Measurements from ENCODE around the gene PEAK3.
A peak's percentile ranks its signal among the peaks of the same experiment; 100 is the strongest.

The PEAK3 gene

GRCh38 chr19:2229103-2230032 is 52.6 kb downstream of the PEAK3 start:
- H3K4me3 Mint-ChIP-seq = no peak overlapping the region
- DNase-seq = no peak
- H3K9me3 Mint-ChIP-seq = no peaks in the 10 kb centered on the region
- H3K27ac Mint-ChIP-seq = peak overlapping the region; percentile 47
- peaks cover 86% of the 10 kb centered on the region for H3K36me3 Mint-ChIP-seq (ENCODE audit: low read depth)
- H3K27me3 Mint-ChIP-seq = no peaks in the 10 kb centered on the region
- H3K4me1 Mint-ChIP-seq (ENCODE audit: low read depth) = peaks cover 17% of the 10 kb centered on the region

- Mint-ChIP-seq H3K4me1 (ENCODE audit: low read depth) (peaks cover 13% of the 10 kb centered on the region), H3K36me3 (ENCODE audit: low read depth) (peaks cover 85% of the 10 kb centered on the region), H3K27ac (peak overlapping the region; percentile 47), H3K27me3 (no peaks in the 10 kb centered on the region), H3K9me3 (no peaks in the 10 kb centered on the region), H3K4me3 (no peak overlapping the region)
- no peak for DNase-seq
These were observed 53.6 kb downstream of the PEAK3 start for GRCh38 chr19:2228157-2229030.

- no peak overlapping the region for H3K4me3 Mint-ChIP-seq
- H3K36me3 Mint-ChIP-seq (ENCODE audit: low read depth) = peaks cover 84% of the 10 kb centered on the region
- no peak for DNase-seq
- H3K27me3 Mint-ChIP-seq = no peaks in the 10 kb centered on the region
- H3K27ac Mint-ChIP-seq = no peak overlapping the region
- H3K4me1 Mint-ChIP-seq (ENCODE audit: low read depth) = peaks cover 7% of the 10 kb centered on the region
- H3K9me3 Mint-ChIP-seq = no peaks in the 10 kb centered on the region
These were observed 54.4 kb downstream of the PEAK3 start for GRCh38 chr19:2227415-2228156.

DNA sequence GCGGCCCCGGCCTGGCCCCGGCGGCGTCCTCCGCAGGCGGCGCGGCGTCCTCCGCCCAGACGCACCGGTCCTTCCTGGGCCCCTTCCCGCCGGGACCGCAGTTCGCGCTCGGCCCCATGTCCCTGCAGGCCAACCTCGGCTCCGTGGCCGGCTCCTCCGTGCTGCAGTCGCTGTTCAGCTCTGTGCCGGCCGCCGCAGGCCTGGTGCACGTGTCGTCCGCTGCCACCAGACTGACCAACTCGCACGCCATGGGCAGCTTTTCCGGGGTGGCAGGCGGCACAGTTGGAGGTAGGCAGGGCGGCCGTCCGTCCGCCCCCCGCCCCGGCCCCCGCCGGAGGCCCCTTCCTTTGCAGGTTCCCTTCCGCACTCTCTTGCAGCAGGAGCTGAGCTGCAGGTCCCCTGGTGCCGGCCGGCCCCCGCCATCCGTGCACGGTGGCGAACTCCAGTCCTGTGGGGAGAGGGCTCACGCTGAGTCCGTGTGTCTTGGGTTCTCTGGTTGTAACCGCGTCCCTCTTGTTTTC is 55.1 kb downstream of the PEAK3 start:
- peak overlapping the region; percentile 29 for H3K27ac Mint-ChIP-seq
- H3K27me3 Mint-ChIP-seq = no peaks in the 10 kb centered on the region
- peaks cover 82% of the 10 kb centered on the region for H3K36me3 Mint-ChIP-seq (ENCODE audit: low read depth)
- H3K4me3 Mint-ChIP-seq = no peak overlapping the region
- no peaks in the 10 kb centered on the region for H3K9me3 Mint-ChIP-seq
- DNase-seq = no peak
- peaks cover 5% of the 10 kb centered on the region for H3K4me1 Mint-ChIP-seq (ENCODE audit: low read depth)

DNA sequence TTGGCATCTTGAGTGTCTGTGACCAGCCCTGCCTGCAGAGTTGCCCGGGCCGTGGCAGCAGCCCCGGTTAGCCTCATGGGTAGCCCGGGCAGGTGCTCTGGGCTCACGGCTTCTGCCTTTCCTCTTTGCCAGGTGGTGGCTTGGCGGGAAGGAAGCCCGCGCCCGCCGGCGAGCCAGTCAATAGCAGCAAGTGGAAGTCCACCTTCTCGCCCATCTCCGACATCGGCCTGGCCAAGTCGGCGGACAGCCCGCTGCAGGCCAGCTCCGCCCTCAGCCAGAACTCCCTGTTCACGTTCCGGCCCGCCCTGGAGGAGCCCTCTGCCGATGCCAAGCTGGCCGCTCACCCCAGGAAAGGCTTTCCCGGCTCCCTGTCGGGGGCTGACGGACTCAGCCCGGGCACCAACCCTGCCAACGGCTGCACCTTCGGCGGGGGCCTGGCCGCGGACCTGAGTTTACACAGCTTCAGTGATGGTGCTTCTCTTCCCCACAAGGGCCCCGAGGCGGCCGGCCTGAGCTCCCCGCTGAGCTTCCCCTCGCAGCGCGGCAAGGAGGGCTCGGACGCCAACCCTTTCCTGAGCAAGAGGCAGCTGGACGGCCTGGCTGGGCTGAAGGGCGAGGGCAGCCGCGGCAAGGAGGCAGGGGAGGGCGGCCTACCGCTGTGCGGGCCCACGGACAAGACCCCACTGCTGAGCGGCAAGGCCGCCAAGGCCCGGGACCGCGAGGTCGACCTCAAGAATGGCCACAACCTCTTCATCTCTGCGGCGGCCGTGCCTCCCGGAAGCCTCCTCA is 55.7 kb downstream of the PEAK3 start:
- Mint-ChIP-seq H3K36me3 (ENCODE audit: low read depth) (peaks cover 81% of the 10 kb centered on the region), H3K4me1 (ENCODE audit: low read depth) (peaks cover 5% of the 10 kb centered on the region), H3K27ac (peak overlapping the region; percentile 61), H3K4me3 (no peak overlapping the region), H3K9me3 (no peaks in the 10 kb centered on the region), H3K27me3 (no peaks in the 10 kb centered on the region)
- no peak for DNase-seq

DNA sequence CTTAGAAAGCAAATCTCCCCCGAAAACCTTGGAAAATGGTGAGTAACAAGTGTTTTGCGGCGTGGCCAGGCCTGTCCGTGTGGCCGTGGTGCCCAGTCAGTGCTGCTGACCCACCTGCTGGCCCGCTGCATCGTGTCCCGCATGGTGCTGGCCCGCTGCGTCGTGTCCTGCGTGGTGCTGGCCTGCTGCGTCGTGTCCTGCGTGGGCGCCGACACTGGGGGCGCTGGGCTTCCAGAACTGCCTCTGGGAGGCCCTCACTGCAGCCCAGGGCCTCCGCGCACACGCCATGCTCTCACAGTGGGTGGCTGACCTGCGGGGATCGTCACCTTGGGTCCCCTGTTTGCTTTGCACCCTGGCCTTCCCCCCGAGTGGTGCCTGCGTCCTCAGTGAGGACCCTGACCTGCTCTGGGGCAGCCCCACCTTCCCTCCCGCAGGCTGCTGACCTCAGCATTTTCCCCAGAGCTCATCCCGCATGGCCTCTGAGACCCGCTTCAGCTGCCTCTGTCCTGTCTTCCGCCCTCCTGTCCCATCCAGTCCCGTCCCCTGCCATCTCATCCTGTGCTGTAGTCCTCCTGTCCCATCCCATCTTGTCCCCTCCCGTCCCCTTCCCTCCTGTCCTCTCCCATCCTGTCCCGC is 56.4 kb downstream of the PEAK3 start:
- H3K9me3 Mint-ChIP-seq = no peaks in the 10 kb centered on the region
- peaks cover 81% of the 10 kb centered on the region for H3K36me3 Mint-ChIP-seq (ENCODE audit: low read depth)
- no peaks in the 10 kb centered on the region for H3K27me3 Mint-ChIP-seq
- peaks cover 5% of the 10 kb centered on the region for H3K4me1 Mint-ChIP-seq (ENCODE audit: low read depth)
- peak overlapping the region; percentile 61 for H3K27ac Mint-ChIP-seq
- no peak overlapping the region for H3K4me3 Mint-ChIP-seq
- no peak for DNase-seq

GRCh38 chr19:2224754-2225349 is 57.1 kb downstream of the PEAK3 start:
- Mint-ChIP-seq H3K4me3 (no peak overlapping the region), H3K9me3 (no peaks in the 10 kb centered on the region), H3K4me1 (ENCODE audit: low read depth) (peaks cover 5% of the 10 kb centered on the region), H3K36me3 (ENCODE audit: low read depth) (peaks cover 81% of the 10 kb centered on the region), H3K27ac (peak overlapping the region; percentile 78), H3K27me3 (no peaks in the 10 kb centered on the region)
- no peak for DNase-seq
